Measurements from ENCODE around the gene DBH.

DNA sequence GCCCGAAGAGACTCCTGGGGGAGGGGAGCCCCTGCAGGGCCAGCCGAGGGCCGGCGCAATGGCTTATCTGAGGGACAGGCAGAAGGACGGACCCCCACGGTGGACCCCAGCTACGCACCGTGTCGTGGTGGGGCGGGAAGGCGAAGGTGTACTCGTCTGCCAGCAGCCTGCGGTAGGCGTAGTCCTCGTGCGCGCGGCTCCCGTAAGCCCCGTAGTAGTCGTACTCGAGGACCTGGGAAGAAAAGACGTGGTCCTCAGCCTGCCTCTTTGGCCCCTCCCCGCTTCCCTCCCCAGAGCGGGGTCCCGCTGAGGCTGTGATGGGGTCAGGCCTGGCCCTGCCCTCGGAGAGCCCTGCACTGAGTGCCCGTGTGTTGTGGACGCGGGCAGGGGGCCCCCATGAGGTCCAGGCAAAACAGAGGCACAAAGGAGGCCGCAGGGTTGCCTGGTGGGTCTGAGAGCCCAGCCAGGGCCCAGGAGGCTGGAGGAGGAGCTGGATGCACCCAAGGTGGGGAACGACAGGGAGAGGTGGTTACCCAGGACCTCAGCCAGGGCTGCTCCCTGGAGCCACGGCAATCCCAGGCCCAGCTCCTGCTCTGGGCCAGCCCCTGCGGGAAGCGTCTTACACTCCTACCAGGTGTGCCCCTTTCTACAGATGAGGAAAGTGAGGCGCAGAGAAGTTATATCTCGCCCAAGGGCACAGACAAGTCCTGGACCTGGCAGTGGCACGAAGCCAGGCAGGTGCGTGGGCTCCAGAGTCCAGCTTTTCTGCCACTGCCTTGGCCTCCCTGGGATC is 66.8 kb downstream of the DBH start:
- TF ChIP-seq CTCF (conservative IDR thresholded peaks at IDR 0.05; ENCODE audit: low read length) (no peak), EZH2phosphoT487 (IDR thresholded peaks at IDR 0.05; ENCODE audit: borderline replicate concordance, low read depth, low read length) (no peak)
